Measurements from ENCODE around the gene RSF1. TPM values are rescaled to one million over a fixed set of nuclear protein-coding genes. Genes with fewer than 3 reads are reported as not detected.

Gene RSF1
- total and polyA plus RNA-seq, 2 donors from 2014 or later, result 7.9 to 71.9 TPM

- Histone ChIP-seq H3K27me3 (ENCODE audit: control insufficient read depth, insufficient read depth, low read length) (no peaks in the 10 kb centered on the region), H3K9me3 (ENCODE audit: control insufficient read depth in 2 of 3, insufficient read depth in 1 of 3, low read length in 3 of 3) (no peaks in the 10 kb centered on the region), H3K9ac (ENCODE audit: low read length in 3 of 3) (no peak overlapping the region), H3K4me1 (ENCODE audit: control insufficient read depth in 2 of 3, insufficient read depth in 2 of 3, low read depth in 1 of 3, low read length in 3 of 3) (no peaks in the 10 kb centered on the region), H3K36me3 (ENCODE audit: control insufficient read depth in 2 of 3, insufficient read depth in 3 of 3, low read length in 3 of 3) (peaks cover 0 to 4% (median 0%) of the 10 kb centered on the region in 3 donors), H3K4me3 (ENCODE audit: low read length in 3 of 3) (no peak overlapping the region), H3K27ac (ENCODE audit: low read depth in 2 of 2, low read length in 2 of 2) (no peak overlapping the region)
- intact Hi-C loops (cut with DNase I), result no loop called here
- FAIRE-seq (no peak), DNase-seq (no peak)
- TF ChIP-seq, protein P1, sequence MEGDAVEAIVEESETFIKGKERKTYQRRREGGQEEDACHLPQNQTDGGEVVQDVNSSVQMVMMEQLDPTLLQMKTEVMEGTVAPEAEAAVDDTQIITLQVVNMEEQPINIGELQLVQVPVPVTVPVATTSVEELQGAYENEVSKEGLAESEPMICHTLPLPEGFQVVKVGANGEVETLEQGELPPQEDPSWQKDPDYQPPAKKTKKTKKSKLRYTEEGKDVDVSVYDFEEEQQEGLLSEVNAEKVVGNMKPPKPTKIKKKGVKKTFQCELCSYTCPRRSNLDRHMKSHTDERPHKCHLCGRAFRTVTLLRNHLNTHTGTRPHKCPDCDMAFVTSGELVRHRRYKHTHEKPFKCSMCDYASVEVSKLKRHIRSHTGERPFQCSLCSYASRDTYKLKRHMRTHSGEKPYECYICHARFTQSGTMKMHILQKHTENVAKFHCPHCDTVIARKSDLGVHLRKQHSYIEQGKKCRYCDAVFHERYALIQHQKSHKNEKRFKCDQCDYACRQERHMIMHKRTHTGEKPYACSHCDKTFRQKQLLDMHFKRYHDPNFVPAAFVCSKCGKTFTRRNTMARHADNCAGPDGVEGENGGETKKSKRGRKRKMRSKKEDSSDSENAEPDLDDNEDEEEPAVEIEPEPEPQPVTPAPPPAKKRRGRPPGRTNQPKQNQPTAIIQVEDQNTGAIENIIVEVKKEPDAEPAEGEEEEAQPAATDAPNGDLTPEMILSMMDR (IDR thresholded peaks at IDR 0.05; ENCODE audit: borderline replicate concordance, extremely low read depth, insufficient read depth), result no peak
Observed at GRCh38 chr11:77789061-77789730, 31.3 kb downstream of the RSF1 start.

- intact Hi-C loops (cut with DNase I), result no loop called here
- Histone ChIP-seq H3K9me3 (ENCODE audit: control insufficient read depth in 2 of 3, insufficient read depth in 1 of 3, low read length in 3 of 3) (no peaks in the 10 kb centered on the region), H3K9ac (ENCODE audit: low read length in 3 of 3) (no peak overlapping the region), H3K27me3 (ENCODE audit: control insufficient read depth, insufficient read depth, low read length) (no peaks in the 10 kb centered on the region), H3K4me3 (ENCODE audit: low read length in 3 of 3) (no peak overlapping the region), H3K27ac (ENCODE audit: low read depth in 2 of 2, low read length in 2 of 2) (no peak overlapping the region), H3K4me1 (ENCODE audit: control insufficient read depth in 2 of 3, insufficient read depth in 2 of 3, low read depth in 1 of 3, low read length in 3 of 3) (no peaks in the 10 kb centered on the region), H3K36me3 (ENCODE audit: control insufficient read depth in 2 of 3, insufficient read depth in 3 of 3, low read length in 3 of 3) (no peaks in the 10 kb centered on the region)
- FAIRE-seq, result no peak
- DNase-seq, result no peak
- TF ChIP-seq, protein P1 (IDR thresholded peaks at IDR 0.05; ENCODE audit: borderline replicate concordance, extremely low read depth, insufficient read depth), result no peak
Observed at GRCh38 chr11:77784572-77784971, 36.0 kb downstream of the RSF1 start.

GRCh38 chr11:77783025-77783424, 37.5 kb downstream of the RSF1 start:
- intact Hi-C loops (cut with DNase I), result no loop called here
- Histone ChIP-seq H3K9me3 (ENCODE audit: control insufficient read depth in 2 of 3, insufficient read depth in 1 of 3, low read length in 3 of 3) (no peaks in the 10 kb centered on the region), H3K4me3 (ENCODE audit: low read length in 3 of 3) (no peak overlapping the region), H3K27me3 (ENCODE audit: control insufficient read depth, insufficient read depth, low read length) (no peaks in the 10 kb centered on the region), H3K4me1 (ENCODE audit: control insufficient read depth in 2 of 3, insufficient read depth in 2 of 3, low read depth in 1 of 3, low read length in 3 of 3) (no peaks in the 10 kb centered on the region), H3K27ac (ENCODE audit: low read depth in 2 of 2, low read length in 2 of 2) (no peak overlapping the region), H3K36me3 (ENCODE audit: control insufficient read depth in 2 of 3, insufficient read depth in 3 of 3, low read length in 3 of 3) (no peaks in the 10 kb centered on the region), H3K9ac (ENCODE audit: low read length in 3 of 3) (no peak overlapping the region)
- DNase-seq (no peak), FAIRE-seq (no peak)
- TF ChIP-seq, protein P1 (IDR thresholded peaks at IDR 0.05; ENCODE audit: borderline replicate concordance, extremely low read depth, insufficient read depth), result no peak

DNA sequence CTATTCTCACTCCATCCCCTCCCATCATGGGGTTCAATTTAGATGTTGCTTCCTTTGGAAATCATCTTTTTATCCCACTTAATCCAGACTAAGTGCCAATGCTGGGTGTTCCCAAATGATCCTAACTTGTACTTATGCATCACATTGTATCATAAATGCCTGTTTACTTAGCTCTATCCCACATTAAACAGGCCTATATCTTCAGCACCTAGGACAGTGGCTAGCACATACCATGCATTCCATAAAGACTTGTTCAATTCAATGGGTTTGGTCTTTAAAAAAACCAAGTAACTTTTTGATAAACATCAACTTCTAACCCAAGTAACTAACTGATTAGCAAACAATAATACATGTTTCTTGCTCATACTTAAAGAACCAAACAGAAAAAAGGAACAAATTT, 40.6 kb downstream of the RSF1 start:
- H3K4me3 ChIP-seq (ENCODE audit: low read length in 3 of 3), result no peak overlapping the region
- no peaks in the 10 kb centered on the region for H3K9me3 ChIP-seq (ENCODE audit: control insufficient read depth in 2 of 3, insufficient read depth in 1 of 3, low read length in 3 of 3)
- no peak overlapping the region for H3K9ac ChIP-seq (ENCODE audit: low read length in 3 of 3)
- H3K36me3 ChIP-seq (ENCODE audit: control insufficient read depth in 2 of 3, insufficient read depth in 3 of 3, low read length in 3 of 3), result no peaks in the 10 kb centered on the region
- intact Hi-C loops (cut with DNase I), result no loop called here
- no peak overlapping the region for H3K27ac ChIP-seq (ENCODE audit: low read depth in 2 of 2, low read length in 2 of 2)
- DNase-seq (peak in 2 of 5 donors; percentile 24 to 56), FAIRE-seq (no peak)
- H3K4me1 ChIP-seq (ENCODE audit: control insufficient read depth in 2 of 3, insufficient read depth in 2 of 3, low read depth in 1 of 3, low read length in 3 of 3), result no peaks in the 10 kb centered on the region
- no peaks in the 10 kb centered on the region for H3K27me3 ChIP-seq (ENCODE audit: control insufficient read depth, insufficient read depth, low read length)
- TF ChIP-seq, protein P1 (IDR thresholded peaks at IDR 0.05; ENCODE audit: borderline replicate concordance, extremely low read depth, insufficient read depth), result no peak

Data from kidney (tissue), 14 donors.